T-helper 17 cell (primary cell): ENCODE results near the gene INSM2. TPM values are rescaled to one million over a fixed set of nuclear protein-coding genes. Genes with fewer than 3 reads are reported as not detected.

ENCODE experiments used
- ATAC-seq: fragments of 150-1000 bp; cut with Tn5 transposase; 2 replicates; pipeline ENCODE4 v1.10.0; 2021; ENCODE audit warnings: mild to moderate bottlenecking, moderate library complexity
- DNase-seq, 3 donors: peaks; one replicate each; pipeline versions ENCODE4 v3.0.0 to v3.0.0-alpha.2; 2020 to 2021
- H3K9me3 ChIP-seq: one replicate; pipeline ENCODE4 v1.7.0; 2013; ENCODE audit warnings: low read length, mild to moderate bottlenecking; ENCODE audit not compliant: control insufficient read depth, poor library complexity, severe bottlenecking
- H3K27ac Mint-ChIP-seq: one replicate; pipeline ENCODE4 v1.8.0; 2022; ENCODE audit warnings: mild to moderate bottlenecking, moderate library complexity, mixed read lengths
- H3K27me3 Mint-ChIP-seq: one replicate; pipeline ENCODE4 v1.8.0; 2022; ENCODE audit warnings: mixed read lengths
- H3K36me3 Mint-ChIP-seq: one replicate; pipeline ENCODE4 v1.8.0; 2022; ENCODE audit warnings: low read depth, mixed read lengths
- H3K4me1 Mint-ChIP-seq: one replicate; pipeline ENCODE4 v1.8.0; 2022; ENCODE audit warnings: mild to moderate bottlenecking, mixed read lengths
- H3K4me3 Mint-ChIP-seq: one replicate; pipeline ENCODE4 v1.8.0; 2022; ENCODE audit warnings: mild to moderate bottlenecking, moderate library complexity, mixed read lengths
- total RNA-seq, 4 donors: library from RNA in 2 of 4; stranded (reverse) in 2 of 4; gene quantifications; one replicate each; pipeline ENCODE4 v1.2.3 and lab custom pipeline; 2022 to 2026

Gene INSM2
- total RNA-seq, 2 donors from 2014 or later, result not detected

GRCh38 chr14:35565871-35566464 is 32.0 kb downstream of the INSM2 start:
- H3K4me3 Mint-ChIP-seq, result no peak overlapping the region

GRCh38 chr14:35571598-35571997 is 37.6 kb downstream of the INSM2 start:
- Mint-ChIP-seq H3K4me1 (no peaks in the 10 kb centered on the region), H3K27ac (no peak overlapping the region), H3K36me3 (peaks cover 7% of the 10 kb centered on the region), H3K4me3 (no peak overlapping the region), H3K27me3 (no peaks in the 10 kb centered on the region)
- DNase-seq, result no peak
- H3K9me3 ChIP-seq, result no peaks in the 10 kb centered on the region
- no peak for ATAC-seq

More at GRCh38 chr14:35565871-35566464, 32.0 kb downstream of the INSM2 start:
- H3K9me3 ChIP-seq, result no peaks in the 10 kb centered on the region
- Mint-ChIP-seq H3K4me1 (no peaks in the 10 kb centered on the region), H3K27me3 (no peaks in the 10 kb centered on the region), H3K27ac (no peak overlapping the region), H3K36me3 (peaks cover 7% of the 10 kb centered on the region)
- no peak for DNase-seq
- no peak for ATAC-seq

- no peak overlapping the region for H3K4me3 Mint-ChIP-seq
Measured at GRCh38 chr14:35573911-35574310, 39.9 kb downstream of the INSM2 start.

DNA sequence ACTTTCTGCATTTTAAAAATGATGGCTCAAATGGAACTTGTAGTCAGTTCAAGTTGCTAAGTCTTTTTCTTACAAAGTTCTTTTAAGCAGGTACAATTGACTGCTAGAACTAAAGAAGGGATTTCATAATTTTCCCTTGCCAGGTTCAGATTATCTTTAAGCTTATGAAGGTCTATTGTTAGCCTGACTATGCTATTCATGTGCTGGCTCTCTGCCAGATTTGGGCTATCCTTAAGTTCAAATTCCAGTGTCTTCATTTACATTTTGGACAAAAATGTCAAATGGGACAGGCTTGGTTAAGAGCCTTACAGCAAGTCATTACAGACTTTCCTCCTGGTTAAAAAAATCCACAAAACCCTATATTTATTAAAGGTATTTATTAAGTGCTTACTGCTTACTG is 42.3 kb downstream of the INSM2 start:
- Mint-ChIP-seq H3K36me3 (peaks cover 7% of the 10 kb centered on the region), H3K27me3 (no peaks in the 10 kb centered on the region), H3K4me3 (no peak overlapping the region), H3K27ac (no peak overlapping the region), H3K4me1 (peaks cover 6% of the 10 kb centered on the region)
- no peaks in the 10 kb centered on the region for H3K9me3 ChIP-seq
- ATAC-seq, result no peak
- DNase-seq, result no peak

More at GRCh38 chr14:35573911-35574310, 39.9 kb downstream of the INSM2 start:
- ATAC-seq (no peak), DNase-seq (no peak)
- peaks cover 4% of the 10 kb centered on the region for H3K4me1 Mint-ChIP-seq
- H3K27ac Mint-ChIP-seq, result no peak overlapping the region
- H3K36me3 Mint-ChIP-seq, result peaks cover 6% of the 10 kb centered on the region
- no peaks in the 10 kb centered on the region for H3K27me3 Mint-ChIP-seq
- no peaks in the 10 kb centered on the region for H3K9me3 ChIP-seq

- Mint-ChIP-seq H3K36me3 (peaks cover 7% of the 10 kb centered on the region), H3K27ac (no peak overlapping the region)
- DNase-seq, result no peak
Measured at GRCh38 chr14:35576856-35577255, 42.9 kb downstream of the INSM2 start.

DNA sequence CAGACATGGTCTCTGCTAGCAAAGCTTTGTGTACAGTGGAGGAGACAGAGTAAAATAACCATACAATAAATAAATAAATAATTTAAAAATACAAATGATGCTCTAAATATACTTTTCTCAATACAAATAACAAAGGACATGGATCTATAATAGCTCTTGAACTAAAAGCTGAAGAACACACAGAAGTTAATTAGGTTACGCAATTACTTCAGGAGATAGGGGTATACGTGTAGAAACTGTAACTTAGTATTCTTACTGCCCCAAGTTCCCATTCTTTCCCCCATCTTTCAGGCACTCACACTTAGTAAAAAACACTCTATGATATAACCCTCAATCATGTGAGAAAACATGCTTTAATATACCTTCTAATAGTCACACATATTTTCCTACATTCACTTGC is 44.2 kb downstream of the INSM2 start:
- H3K9me3 ChIP-seq, result no peaks in the 10 kb centered on the region
- Mint-ChIP-seq H3K36me3 (peaks cover 8% of the 10 kb centered on the region), H3K27ac (no peak overlapping the region), H3K4me1 (peaks cover 8% of the 10 kb centered on the region), H3K27me3 (no peaks in the 10 kb centered on the region), H3K4me3 (no peak overlapping the region)
- ATAC-seq, result no peak
- DNase-seq, result no peak

More at GRCh38 chr14:35576856-35577255, 42.9 kb downstream of the INSM2 start:
- H3K4me3 Mint-ChIP-seq, result no peak overlapping the region
- peaks cover 6% of the 10 kb centered on the region for H3K4me1 Mint-ChIP-seq
- H3K9me3 ChIP-seq, result no peaks in the 10 kb centered on the region
- no peaks in the 10 kb centered on the region for H3K27me3 Mint-ChIP-seq
- ATAC-seq, result no peak

- Mint-ChIP-seq H3K27me3 (no peaks in the 10 kb centered on the region), H3K4me3 (no peak overlapping the region), H3K27ac (no peak overlapping the region), H3K36me3 (peaks cover 10% of the 10 kb centered on the region), H3K4me1 (peaks cover 8% of the 10 kb centered on the region)
- H3K9me3 ChIP-seq, result no peaks in the 10 kb centered on the region
- ATAC-seq, result no peak
- no peak for DNase-seq
Measured at GRCh38 chr14:35578639-35579038, 44.7 kb downstream of the INSM2 start.

Other genes starting within 250 kb of the INSM2 start
- gene PSMA6, start 241.8 kb upstream of the INSM2 start, total RNA-seq, result 100 to 1,000 TPM; 115 to 117 TPM
- 1,000 to 10,000 TPM; 1,744 to 1,805 TPM for gene NFKBIA, start 129.4 kb upstream of the INSM2 start, total RNA-seq